GM12891 (cell line): ENCODE measurements around the gene BTBD18.

ENCODE experiments used
- POLR2A ChIP-seq: IDR thresholded peaks from 2 replicates; pipeline ENCODE4 v1.6.1; 2011; ENCODE audit warnings: low read depth, low read length, control low read depth
- POLR2AphosphoS5 ChIP-seq: IDR thresholded peaks from 2 replicates; pipeline ENCODE4 v1.6.1; 2011; ENCODE audit warnings: low read depth, low read length, control low read depth
- SPI1 ChIP-seq: IDR thresholded peaks from 2 replicates; pipeline ENCODE4 v1.6.1; 2011; ENCODE audit warnings: low read depth, low read length, control low read depth

DNA sequence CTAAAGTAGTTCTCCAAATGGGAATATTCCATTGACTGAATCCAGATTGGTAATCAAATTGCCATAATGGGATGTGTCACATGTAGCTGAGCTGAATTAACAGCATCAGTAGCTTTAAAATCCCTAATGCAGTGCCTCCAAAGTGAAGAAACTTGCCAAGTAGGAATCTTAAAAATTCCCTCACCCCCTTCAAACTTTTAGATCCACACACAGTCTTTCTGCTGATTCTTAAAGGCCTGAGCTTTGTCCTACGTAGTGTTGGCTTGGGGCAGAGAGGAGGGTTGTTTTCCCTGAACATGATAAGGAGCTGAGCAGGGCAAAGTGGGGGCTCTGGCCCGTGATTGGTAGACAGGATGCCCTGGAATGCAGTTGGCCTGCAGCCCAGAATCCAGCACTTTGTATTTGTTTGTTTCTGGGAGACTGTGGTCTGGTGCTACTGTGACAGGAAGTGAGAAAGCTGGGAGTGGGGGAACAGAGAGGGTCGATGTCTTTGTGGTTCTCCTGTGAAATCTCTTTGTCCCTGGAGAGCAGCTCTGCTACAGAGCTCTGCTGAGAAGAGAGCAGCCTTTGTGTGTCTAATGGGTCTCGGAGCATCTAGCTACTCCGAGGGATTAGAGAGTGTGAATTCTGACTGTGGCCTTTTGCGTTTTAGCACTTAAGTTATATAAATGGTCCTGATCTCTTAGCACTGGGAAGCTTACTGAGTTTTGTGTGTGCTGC is 26.9 kb upstream of the BTBD18 start:
- TF ChIP-seq POLR2AphosphoS5 (no peak), SPI1 (peak; percentile 63), POLR2A (no peak)
